ENCODE measurements around the gene SGCD. TPM values are rescaled to one million over a fixed set of nuclear protein-coding genes. Genes with fewer than 3 reads are reported as not detected.

Gene SGCD
- total and polyA plus RNA-seq, 9 of the 15 experiments (the other 6 are each of a cell fraction or from before 2014, with no cell fraction given), result not detected

DNA sequence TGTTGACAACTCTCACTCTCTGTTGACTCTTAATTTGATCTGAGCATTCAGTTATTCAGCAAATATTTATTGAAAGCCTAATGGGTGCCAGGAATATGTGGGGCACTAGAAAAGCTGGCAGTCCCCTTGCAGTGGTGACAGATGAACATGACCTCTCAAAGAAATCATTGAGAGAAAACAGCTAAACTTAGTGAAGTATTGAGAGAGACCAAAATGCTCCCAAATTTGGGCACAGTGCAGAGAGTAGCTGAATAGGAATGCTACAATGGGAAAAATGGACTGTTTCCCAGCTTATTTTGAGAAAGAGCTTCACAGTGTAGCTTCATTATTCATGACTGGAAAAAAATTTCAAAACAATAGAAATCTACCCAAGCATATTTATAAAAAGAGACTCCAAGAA, 257.9 kb downstream of the SGCD start:
- H3K79me2 ChIP-seq (ENCODE audit: control insufficient read depth, insufficient read depth, low read length), result no peaks in the 10 kb centered on the region
- ATAC-seq (no peak), FAIRE-seq (no peak), DNase-seq (ENCODE audit: extremely low read depth in 1 of 4, low spot score in 3 of 4) (no peak)
- H4K20me1 ChIP-seq (replicated peaks; ENCODE audit: control insufficient read depth, insufficient read depth, low read length), result no peaks in the 10 kb centered on the region
- in situ Hi-C loops (cut with MboI) (no loop called here), intact Hi-C loops (cut with micrococcal nuclease) (no loop called here)
- POLR2A ChIA-PET, result no interaction called here
- CTCF ChIA-PET (ENCODE audit: low intra/inter-chr PET ratio), result no interaction called here
- no peak overlapping the region for H3K4me2 ChIP-seq (ENCODE audit: insufficient read depth, low read length)
- no peaks in the 10 kb centered on the region for H3K36me3 ChIP-seq (ENCODE audit: control insufficient read depth, insufficient read depth, low read length)
- no peak overlapping the region for H3K9ac ChIP-seq (ENCODE audit: insufficient read depth in 1 of 2, low read depth in 2 of 2, low read length in 2 of 2)
- H3K9me3 ChIP-seq (replicated peaks; ENCODE audit: control insufficient read depth, insufficient read depth, low read depth, low read length), result no peaks in the 10 kb centered on the region; the same call in 1 of the 2 replicates
- no peaks in the 10 kb centered on the region for H3K9me1 ChIP-seq (ENCODE audit: control insufficient read depth, insufficient read depth, low read length)
- no peak overlapping the region for H2AFZ ChIP-seq (ENCODE audit: low read depth, low read length)
- H3K4me1 ChIP-seq (replicated peaks in 1 of 2; ENCODE audit: control insufficient read depth in 2 of 2, insufficient read depth in 2 of 2, low read length in 2 of 2), result no peaks in the 10 kb centered on the region
- H3K27ac ChIP-seq (ENCODE audit: extremely low read depth, low read depth, low read length), result no peak overlapping the region
- no peaks in the 10 kb centered on the region for H3K27me3 ChIP-seq (ENCODE audit: control insufficient read depth in 2 of 2, insufficient read depth in 2 of 2, low read length in 2 of 2)
- BruUV-seq (replicated peaks), result no TSS peak
- H3K4me3 ChIP-seq, result no peak overlapping the region
- TF ChIP-seq PRDM10 (IDR thresholded peaks at IDR 0.05; ENCODE audit: partially characterized antibody), result no peak
- TF ChIP-seq ARID1B (IDR thresholded peaks at IDR 0.05), result no peak
- no peak for TF ChIP-seq ZBTB49 (CRISPR knock-in tag; IDR thresholded peaks at IDR 0.05; ENCODE audit: borderline replicate concordance)
- no peak for TF ChIP-seq FOXP1 (CRISPR knock-in tag; IDR thresholded peaks at IDR 0.05)
- TF ChIP-seq THRAP3 (IDR thresholded peaks at IDR 0.05; ENCODE audit: borderline replicate concordance), result no peak
- TF ChIP-seq COPS2 (conservative IDR thresholded peaks at IDR 0.05), result no peak
- TF ChIP-seq PHTF2 (CRISPR knock-in tag; IDR thresholded peaks at IDR 0.05), result no peak
- no peak for TF ChIP-seq SAFB2 (IDR thresholded peaks at IDR 0.05; ENCODE audit: borderline replicate concordance, low read depth, low read length, severe bottlenecking)
